Measurements from ENCODE around the gene MAMLD1.
"Not testable (repeated sequence)": the region's sequence is repeated elsewhere in the genome, so short reads cannot be mapped to it uniquely, and the experiment has no call there.

Gene MAMLD1

DNA sequence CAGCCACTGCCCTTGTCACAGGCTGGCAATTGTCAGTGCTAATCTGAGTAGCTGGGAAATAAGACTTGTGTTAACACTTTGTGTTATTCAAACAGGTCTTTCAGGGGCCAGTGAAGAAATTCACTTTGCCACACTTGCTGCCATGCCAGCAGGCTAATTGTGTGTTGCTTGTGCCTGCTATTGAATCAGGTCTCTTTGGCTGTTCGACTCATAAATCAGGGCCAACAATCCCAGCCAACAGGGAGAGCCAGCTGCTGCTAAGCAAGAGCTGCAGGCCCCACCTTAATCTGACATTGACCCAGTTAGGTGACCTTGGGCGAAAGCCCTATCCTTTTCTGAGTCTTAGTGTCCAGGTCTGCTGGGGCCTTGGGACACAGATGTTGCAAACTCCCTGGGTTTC is 28.1 kb upstream of the MAMLD1 start:
- no peaks in the 10 kb centered on the region for H3K79me2 ChIP-seq (ENCODE audit: insufficient read depth, low read depth)
- no peak for TF ChIP-seq CTCF (conservative IDR thresholded peaks at IDR 0.05; ENCODE audit: low read depth, low read length)
- H3K27me3 ChIP-seq (ENCODE audit: insufficient read depth, low read depth) = no peaks in the 10 kb centered on the region
- H3K9ac ChIP-seq = no peak overlapping the region
- H3K36me3 ChIP-seq (ENCODE audit: insufficient read depth) = no peaks in the 10 kb centered on the region
- no peak overlapping the region for H3K4me3 ChIP-seq (IDR thresholded peaks at IDR 0.05; ENCODE audit: insufficient read depth, low read depth, low read length)
- H3K4me1 ChIP-seq (ENCODE audit: low read depth, poor library complexity, severe bottlenecking) = no peaks in the 10 kb centered on the region
- no peak overlapping the region for H3K4me2 ChIP-seq
- no peaks in the 10 kb centered on the region for H4K20me1 ChIP-seq (ENCODE audit: insufficient read depth)
- H3K27ac ChIP-seq = no peak overlapping the region
- no peak overlapping the region for H2AFZ ChIP-seq (ENCODE audit: low read depth)

DNA sequence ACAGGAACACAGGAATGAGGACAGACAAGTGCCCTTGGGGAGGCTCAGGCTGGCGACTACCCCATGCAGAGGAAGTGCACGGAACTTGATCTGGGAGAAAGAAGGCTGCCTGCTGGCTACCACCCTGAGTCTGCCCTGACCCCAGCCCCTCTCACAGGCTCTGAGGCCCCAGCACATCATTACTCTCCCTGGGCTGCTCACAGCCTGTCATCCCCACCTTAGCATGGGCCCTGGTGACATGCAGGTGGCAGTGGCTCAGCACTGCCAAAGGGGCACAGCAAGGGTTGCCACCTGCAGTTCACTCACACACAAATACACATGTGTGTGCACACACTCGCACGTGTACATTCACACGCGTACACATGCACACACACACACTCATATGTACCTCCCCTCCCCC is 26.1 kb upstream of the MAMLD1 start:
- Histone ChIP-seq H4K20me1 (ENCODE audit: insufficient read depth) (no peaks in the 10 kb centered on the region), H3K27me3 (ENCODE audit: insufficient read depth, low read depth) (no peaks in the 10 kb centered on the region), H3K27ac (no peak overlapping the region), H2AFZ (ENCODE audit: low read depth) (no peak overlapping the region), H3K4me1 (ENCODE audit: low read depth, poor library complexity, severe bottlenecking) (no peaks in the 10 kb centered on the region), H3K4me3 (IDR thresholded peaks at IDR 0.05; ENCODE audit: insufficient read depth, low read depth, low read length) (no peak overlapping the region), H3K4me2 (no peak overlapping the region), H3K79me2 (ENCODE audit: insufficient read depth, low read depth) (no peaks in the 10 kb centered on the region), H3K36me3 (ENCODE audit: insufficient read depth) (no peaks in the 10 kb centered on the region), H3K9ac (no peak overlapping the region)
- no peak for TF ChIP-seq CTCF (conservative IDR thresholded peaks at IDR 0.05; ENCODE audit: low read depth, low read length)

- Histone ChIP-seq H2AFZ (ENCODE audit: low read depth) (no peak overlapping the region), H3K4me3 (IDR thresholded peaks at IDR 0.05; ENCODE audit: insufficient read depth, low read depth, low read length) (no peak overlapping the region), H3K79me2 (ENCODE audit: insufficient read depth, low read depth) (no peaks in the 10 kb centered on the region), H3K27ac (no peak overlapping the region), H3K9ac (no peak overlapping the region), H3K4me2 (no peak overlapping the region), H3K27me3 (ENCODE audit: insufficient read depth, low read depth) (no peaks in the 10 kb centered on the region), H3K36me3 (ENCODE audit: insufficient read depth) (no peaks in the 10 kb centered on the region), H4K20me1 (ENCODE audit: insufficient read depth) (no peaks in the 10 kb centered on the region), H3K4me1 (ENCODE audit: low read depth, poor library complexity, severe bottlenecking) (no peaks in the 10 kb centered on the region)
- no peak for TF ChIP-seq CTCF (conservative IDR thresholded peaks at IDR 0.05; ENCODE audit: low read depth, low read length)
These were observed 25.6 kb upstream of the MAMLD1 start for GRCh38 chrX:150337536-150337935.

- Histone ChIP-seq H3K4me3 (IDR thresholded peaks at IDR 0.05; ENCODE audit: insufficient read depth, low read depth, low read length) (no peak overlapping the region), H3K27ac (no peak overlapping the region), H4K20me1 (ENCODE audit: insufficient read depth) (no peaks in the 10 kb centered on the region), H3K79me2 (ENCODE audit: insufficient read depth, low read depth) (no peaks in the 10 kb centered on the region), H3K27me3 (ENCODE audit: insufficient read depth, low read depth) (no peaks in the 10 kb centered on the region), H3K36me3 (ENCODE audit: insufficient read depth) (no peaks in the 10 kb centered on the region), H3K4me2 (no peak overlapping the region), H2AFZ (ENCODE audit: low read depth) (no peak overlapping the region), H3K9ac (no peak overlapping the region), H3K4me1 (ENCODE audit: low read depth, poor library complexity, severe bottlenecking) (no peaks in the 10 kb centered on the region)
- TF ChIP-seq CTCF (conservative IDR thresholded peaks at IDR 0.05; ENCODE audit: low read depth, low read length) = no peak
These were observed 24.5 kb upstream of the MAMLD1 start for GRCh38 chrX:150338615-150339014.

GRCh38 chrX:150339736-150340135 is 23.4 kb upstream of the MAMLD1 start:
- no peak overlapping the region for H3K4me3 ChIP-seq (IDR thresholded peaks at IDR 0.05; ENCODE audit: insufficient read depth, low read depth, low read length)
- H3K4me1 ChIP-seq (ENCODE audit: low read depth, poor library complexity, severe bottlenecking) = no peaks in the 10 kb centered on the region
- no peak for TF ChIP-seq CTCF (conservative IDR thresholded peaks at IDR 0.05; ENCODE audit: low read depth, low read length)
- no peaks in the 10 kb centered on the region for H3K27me3 ChIP-seq (ENCODE audit: insufficient read depth, low read depth)
- H3K27ac ChIP-seq = no peak overlapping the region
- H3K79me2 ChIP-seq (ENCODE audit: insufficient read depth, low read depth) = no peaks in the 10 kb centered on the region
- H4K20me1 ChIP-seq (ENCODE audit: insufficient read depth) = no peaks in the 10 kb centered on the region
- no peak overlapping the region for H3K4me2 ChIP-seq
- H3K36me3 ChIP-seq (ENCODE audit: insufficient read depth) = no peaks in the 10 kb centered on the region
- no peak overlapping the region for H2AFZ ChIP-seq (ENCODE audit: low read depth)
- H3K9ac ChIP-seq = no peak overlapping the region

DNA sequence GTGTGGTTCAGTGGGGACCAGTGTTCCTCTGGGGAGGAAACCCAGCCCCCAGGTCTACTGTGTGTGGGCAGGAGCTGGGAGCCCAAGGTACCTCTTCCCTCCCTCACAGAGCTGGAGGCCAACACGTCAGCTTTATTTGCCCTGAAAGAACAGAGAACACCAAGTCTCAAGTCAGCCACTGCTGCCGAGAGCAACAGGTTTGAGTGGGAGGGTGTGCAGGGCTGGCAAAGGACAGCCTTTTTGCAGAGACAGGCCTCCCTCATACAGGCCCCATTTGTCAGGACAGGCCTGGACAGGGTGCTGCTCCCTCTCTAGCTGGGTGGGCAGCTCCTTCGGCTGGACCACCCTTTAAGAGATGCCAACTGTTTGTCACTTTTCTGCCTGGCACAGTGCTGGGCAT is 22.8 kb upstream of the MAMLD1 start:
- not testable (repeated sequence) for H3K79me2 ChIP-seq (ENCODE audit: insufficient read depth, low read depth); H3K27me3 ChIP-seq (ENCODE audit: insufficient read depth, low read depth); H3K9ac ChIP-seq; H3K4me1 ChIP-seq (ENCODE audit: low read depth, poor library complexity, severe bottlenecking); H3K4me2 ChIP-seq; H2AFZ ChIP-seq (ENCODE audit: low read depth); H3K27ac ChIP-seq; H3K4me3 ChIP-seq (IDR thresholded peaks at IDR 0.05; ENCODE audit: insufficient read depth, low read depth, low read length); H4K20me1 ChIP-seq (ENCODE audit: insufficient read depth); H3K36me3 ChIP-seq (ENCODE audit: insufficient read depth)
